HG02571 (cell line): ENCODE results near the gene SAMD10.
"Not testable (repeated sequence)": the region's sequence is repeated elsewhere in the genome, so short reads cannot be mapped to it uniquely, and the experiment has no call there.

Experiments
- ATAC-seq: cut with Tn5 transposase; IDR thresholded peaks from one replicate; pipeline ENCODE4 v1.9.1; 2021; ENCODE audit warnings: mild to moderate bottlenecking, moderate library complexity; ENCODE audit not compliant: unreplicated experiment

The SAMD10 gene

GRCh38 chr20:63942969-63943807 is 36.3 kb downstream of the SAMD10 start:
- no peak for ATAC-seq

- ATAC-seq: no peak
These were observed 37.0 kb downstream of the SAMD10 start for GRCh38 chr20:63942250-63942951.

DNA sequence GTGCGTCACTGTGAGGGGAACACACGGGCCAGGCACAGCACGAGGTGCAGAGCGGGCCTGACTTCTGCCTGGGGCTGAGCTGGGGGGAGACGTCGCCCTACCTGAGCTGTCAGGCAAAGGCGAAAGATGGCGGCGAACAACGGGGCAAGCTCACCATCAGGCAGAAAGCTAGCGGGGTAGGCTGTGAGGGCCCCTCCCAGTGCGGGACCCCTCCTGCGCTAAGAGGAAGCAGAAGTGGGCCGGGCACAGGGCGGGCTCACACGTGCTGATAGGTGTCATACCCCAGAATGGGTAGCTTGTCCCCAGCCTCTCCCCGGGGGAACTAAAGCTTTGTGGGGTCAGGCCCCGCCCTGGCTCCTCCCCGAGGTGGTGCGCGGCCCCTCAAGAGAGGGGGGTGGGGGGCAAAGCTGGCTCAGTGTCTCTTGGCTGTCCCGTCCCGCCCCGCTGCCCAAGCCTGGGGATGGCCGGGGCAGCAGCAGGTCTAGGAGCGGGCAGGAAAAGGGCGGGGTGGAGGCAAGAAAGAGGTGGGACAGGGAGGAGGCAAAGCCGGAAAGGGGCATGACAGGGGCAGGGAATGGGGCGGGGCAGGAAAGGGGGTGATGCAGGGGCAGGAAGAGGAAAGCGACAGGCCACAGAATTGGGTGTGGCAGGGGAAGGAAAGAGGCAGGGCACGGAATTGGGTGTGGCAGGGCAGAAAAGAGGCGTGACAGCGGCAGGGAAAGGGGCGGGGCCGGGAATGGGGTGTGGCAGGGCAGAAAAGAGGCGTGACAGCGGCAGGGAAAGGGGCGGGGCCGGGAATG is 38.0 kb downstream of the SAMD10 start:
- no peak for ATAC-seq

- no peak for ATAC-seq
These were observed 38.8 kb downstream of the SAMD10 start for GRCh38 chr20:63940472-63941266.

- no peak for ATAC-seq
These were observed 39.4 kb downstream of the SAMD10 start for GRCh38 chr20:63940071-63940471.

DNA sequence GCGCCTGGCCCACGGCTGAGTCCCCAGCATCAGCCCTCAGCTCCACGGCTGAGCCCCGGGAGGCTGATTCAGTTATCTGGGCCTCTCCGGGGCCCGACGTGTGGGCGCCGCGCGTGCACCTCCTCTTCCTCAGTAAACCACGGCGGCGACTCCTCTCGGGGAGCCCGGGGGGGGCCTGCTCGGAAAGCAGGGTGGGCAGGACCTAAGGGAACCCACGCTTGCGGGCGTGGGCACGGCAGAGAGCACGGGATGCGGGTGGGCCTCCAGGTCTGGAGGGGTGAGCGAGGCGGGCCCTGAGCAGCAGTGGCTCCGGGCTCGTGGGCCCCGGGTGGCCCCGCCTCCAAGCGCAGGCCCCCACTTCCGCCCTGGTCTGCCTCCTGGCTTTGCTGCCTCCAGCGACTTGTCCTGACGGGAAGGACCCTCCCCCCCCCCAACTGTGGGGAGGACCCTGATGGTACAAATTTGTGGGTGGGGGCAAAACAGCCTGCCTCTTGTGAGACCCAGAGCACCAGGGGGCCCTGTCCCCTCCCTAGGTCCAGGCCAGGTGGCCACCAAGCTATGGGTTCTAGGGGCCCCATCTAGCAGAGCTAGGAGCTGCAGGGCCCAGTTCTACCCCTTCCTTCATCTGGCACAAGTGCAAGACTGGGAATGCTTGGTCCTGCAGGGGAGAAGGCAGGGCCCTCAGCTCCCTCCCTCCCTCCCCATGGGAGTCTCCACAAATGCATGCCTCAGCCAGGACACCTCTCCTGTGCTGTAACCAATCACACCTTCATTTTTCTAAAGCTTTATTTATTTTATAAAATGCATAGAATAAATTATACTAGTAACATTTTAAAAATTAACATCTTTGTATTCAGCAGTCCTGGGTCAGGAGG is 40.1 kb downstream of the SAMD10 start:
- no peak for ATAC-seq

- no peak for ATAC-seq
These were observed 41.8 kb downstream of the SAMD10 start for GRCh38 chr20:63937596-63937995.

DNA sequence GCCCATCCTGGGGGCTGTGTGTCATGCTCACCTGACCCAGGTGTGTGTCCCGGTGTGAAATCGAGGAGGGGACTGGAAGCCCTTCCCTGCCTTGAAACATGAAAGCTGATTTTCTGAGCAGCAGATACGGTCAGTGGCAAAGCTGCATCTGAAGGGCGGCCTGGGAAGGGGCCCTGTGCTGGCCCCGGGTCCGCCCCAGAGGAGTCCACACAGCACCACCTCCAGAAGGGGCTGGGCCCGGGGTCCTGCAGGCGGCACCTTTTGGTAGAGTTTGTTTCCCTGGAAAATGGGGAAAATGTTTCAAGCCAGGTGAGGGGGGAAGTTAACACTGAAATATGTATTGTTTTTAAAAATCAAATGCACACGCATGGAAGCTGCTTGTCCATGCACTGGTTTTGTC is 44.0 kb downstream of the SAMD10 start:
- no peak for ATAC-seq

GRCh38 chr20:63934271-63935068 is 45.0 kb downstream of the SAMD10 start:
- no peak for ATAC-seq

DNA sequence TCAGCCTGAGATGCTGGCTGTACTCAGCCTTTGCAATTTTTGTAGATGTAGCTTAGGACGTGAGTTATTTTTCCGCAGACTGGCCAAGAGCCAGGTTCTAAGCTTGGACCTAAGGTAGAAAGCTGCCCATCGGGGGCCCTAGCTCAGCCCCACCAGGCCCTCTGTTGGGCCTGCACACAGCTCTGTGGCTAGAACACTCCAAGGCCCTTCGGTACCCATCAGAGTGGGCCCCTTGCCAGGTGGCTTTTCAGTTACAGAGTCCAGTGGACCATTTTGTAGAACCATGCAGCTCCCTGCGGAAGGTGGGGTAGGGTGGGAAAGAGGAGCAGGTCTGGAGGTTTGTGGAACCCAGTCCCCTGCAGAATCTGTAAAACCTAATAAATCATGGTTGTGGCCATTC is 45.8 kb downstream of the SAMD10 start:
- ATAC-seq: no peak

DNA sequence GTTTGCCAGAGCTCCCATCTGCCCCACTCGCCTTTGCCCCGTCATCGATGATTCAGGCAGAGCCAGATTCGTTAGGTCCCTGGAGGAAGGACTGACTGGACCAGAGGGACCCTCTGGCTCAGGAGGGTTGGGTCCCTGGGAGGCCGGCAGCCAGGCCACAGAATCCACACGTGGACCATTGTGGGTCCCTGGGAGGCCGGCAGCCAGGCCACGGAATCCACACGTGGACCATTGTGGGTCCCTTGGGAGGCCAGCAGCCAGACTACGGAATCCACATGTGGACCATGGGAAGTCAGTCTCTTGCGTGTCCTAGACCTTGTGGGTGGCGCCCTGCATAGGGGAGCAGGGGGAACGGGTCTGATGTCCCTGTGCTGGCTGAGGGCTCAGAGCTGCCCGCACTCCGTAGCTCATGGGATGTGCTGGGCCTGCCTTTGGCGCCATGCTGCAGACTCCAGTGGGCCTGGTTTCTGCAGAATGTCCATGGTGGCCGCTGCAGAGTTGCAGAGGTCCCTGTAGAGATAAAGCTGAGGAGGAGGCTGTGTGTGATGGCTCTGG is 46.8 kb downstream of the SAMD10 start:
- no peak for ATAC-seq

GRCh38 chr20:63931735-63932134 is 47.7 kb downstream of the SAMD10 start:
- ATAC-seq: no peak

DNA sequence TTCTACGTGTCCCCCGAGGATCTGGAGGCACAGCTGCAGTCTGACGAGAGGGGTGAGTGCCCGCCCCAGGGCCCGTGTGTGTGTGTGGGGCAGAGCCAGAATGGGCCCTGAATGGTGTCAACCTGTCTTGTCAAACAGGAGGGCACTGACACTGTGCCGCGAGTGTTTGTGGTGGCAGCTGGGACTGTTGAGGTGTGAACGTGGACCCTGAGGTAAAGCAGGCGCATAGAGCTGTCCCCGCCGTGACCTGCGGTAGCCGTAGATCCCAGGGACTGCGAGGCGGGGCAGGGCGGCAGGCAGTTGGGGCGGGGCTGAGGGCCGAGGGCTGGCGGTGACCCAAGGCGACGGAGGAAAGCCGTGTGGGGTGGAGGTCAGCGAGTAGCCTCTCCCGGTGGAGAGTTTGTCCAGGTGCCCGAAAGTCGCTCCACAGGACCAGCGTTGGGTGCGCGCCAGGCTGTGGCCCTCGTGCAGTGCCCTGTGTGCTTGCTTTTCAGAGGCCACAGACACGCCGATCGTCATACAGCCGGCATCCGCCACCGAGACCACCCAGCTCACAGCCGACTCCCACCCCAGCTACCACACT is 48.4 kb downstream of the SAMD10 start:
- ATAC-seq: no peak

- not testable (repeated sequence) for ATAC-seq
These were observed 50.0 kb downstream of the SAMD10 start for GRCh38 chr20:63929473-63929883.

DNA sequence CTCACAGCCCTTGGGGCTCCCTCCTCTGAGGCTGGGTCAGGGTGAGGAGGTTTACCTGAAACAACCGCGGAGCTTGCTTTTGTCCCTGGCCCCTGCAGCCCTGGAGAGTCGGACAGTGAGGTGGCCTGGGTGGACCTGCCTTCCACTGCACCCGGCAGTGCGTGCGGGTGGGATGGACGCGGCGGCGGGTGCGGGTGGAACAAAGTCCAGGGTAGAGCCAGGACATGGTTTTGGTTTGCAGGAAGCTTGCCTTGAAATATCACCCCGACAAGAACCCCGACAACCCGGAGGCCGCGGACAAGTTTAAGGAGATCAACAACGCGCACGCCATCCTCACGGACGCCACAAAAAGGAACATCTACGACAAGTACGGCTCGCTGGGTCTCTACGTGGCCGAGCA is 50.4 kb downstream of the SAMD10 start:
- no peak for ATAC-seq

- no peak for ATAC-seq
These were observed 53.1 kb downstream of the SAMD10 start for GRCh38 chr20:63926298-63926697.

DNA sequence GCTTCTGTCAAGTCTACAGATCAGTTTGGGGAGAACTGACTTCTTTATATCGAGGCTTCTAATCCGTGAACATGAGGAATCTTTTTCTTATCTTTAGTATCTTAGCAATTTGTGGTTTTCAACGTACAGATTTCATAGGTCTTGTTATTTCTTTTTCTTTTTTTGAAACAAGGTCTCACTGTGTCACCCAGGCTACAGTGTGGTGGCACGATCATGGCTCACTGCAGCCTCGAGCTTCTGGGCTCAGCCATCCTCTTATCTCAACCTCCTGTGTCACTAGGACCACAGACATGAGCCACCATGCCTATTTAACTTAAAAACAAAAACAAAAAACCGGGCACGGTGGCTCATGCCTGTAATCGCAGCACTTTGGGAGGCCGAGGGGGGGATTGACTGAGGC is 55.2 kb downstream of the SAMD10 start:
- no peak for ATAC-seq
